ENCODE measurements around the gene IQCE.
"Not testable (repeated sequence)": the region's sequence is repeated elsewhere in the genome, so short reads cannot be mapped to it uniquely, and the experiment has no call there.

The IQCE gene

DNA sequence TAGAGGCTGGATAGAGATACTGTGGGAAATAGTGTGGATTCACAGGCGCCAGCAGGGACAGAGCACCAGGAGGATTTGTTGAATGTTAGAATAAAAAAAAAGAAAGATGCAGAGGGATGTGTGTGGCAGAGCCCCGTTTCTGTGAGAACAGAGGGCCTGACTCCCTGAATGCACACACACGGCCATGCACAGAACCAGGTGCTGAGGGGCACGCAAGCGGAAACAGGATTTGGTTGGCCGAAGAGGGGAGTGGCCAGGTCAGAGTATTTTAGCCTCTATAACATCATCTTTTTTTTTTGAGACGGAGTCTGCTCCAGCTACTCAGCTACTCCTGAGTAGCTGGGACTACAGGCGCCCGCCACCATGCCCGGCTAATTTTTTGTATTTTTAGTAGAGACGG is 21.9 kb downstream of the IQCE start:
- no peaks in the 10 kb centered on the region for H3K4me1 Mint-ChIP-seq (ENCODE audit: low read depth)
- DNase-seq (ENCODE audit: low spot score): no peak
- H3K27me3 Mint-ChIP-seq (ENCODE audit: low read depth): no peaks in the 10 kb centered on the region
- no peaks in the 10 kb centered on the region for H3K9me3 Mint-ChIP-seq
- H3K4me3 Mint-ChIP-seq: no peak overlapping the region
- no peak overlapping the region for H3K27ac Mint-ChIP-seq
- no peaks in the 10 kb centered on the region for H3K36me3 Mint-ChIP-seq (ENCODE audit: low read depth)

DNA sequence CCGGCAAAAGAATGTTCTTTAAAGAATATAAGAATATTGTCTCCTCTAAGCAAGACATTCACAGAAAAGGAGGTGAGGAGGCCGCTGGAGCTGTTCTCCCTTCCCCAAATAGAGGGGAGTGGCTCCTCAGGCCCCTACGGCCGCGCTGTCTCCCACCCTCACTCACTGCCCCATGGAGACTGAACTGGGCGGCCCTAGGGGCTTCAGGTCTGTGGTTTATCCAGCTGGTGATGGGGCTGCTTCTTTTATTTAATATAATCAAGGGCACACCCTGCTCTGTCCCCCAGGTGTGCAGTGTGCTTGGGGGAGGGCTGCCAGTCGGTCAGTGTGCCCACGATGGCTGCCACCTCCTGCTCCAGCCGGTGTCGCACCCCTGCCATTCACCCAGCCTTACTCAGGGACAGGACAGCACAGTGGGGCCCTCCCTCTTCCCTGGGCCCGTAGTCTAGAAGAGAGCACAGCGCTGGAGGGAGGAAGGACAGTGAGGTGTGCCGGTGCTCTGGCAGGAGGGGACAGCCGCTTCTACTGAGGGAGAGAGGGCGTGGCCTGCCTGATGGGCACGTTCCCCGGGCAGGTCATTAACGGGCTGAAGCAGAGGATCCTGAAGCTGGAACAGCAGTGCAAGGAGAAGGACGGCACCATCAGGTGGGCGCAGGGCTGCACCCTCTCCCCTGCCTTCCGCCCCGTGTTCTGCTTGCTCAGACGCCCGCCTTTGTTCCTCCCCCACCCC is 23.4 kb downstream of the IQCE start:
- Mint-ChIP-seq H3K27ac (no peak overlapping the region), H3K36me3 (ENCODE audit: low read depth) (no peaks in the 10 kb centered on the region), H3K4me3 (no peak overlapping the region), H3K27me3 (ENCODE audit: low read depth) (no peaks in the 10 kb centered on the region), H3K4me1 (ENCODE audit: low read depth) (no peaks in the 10 kb centered on the region), H3K9me3 (no peaks in the 10 kb centered on the region)
- no peak for DNase-seq (ENCODE audit: low spot score)

GRCh38 chr7:2583798-2584580 is 25.2 kb downstream of the IQCE start:
- no peak for DNase-seq (ENCODE audit: low spot score)
- Mint-ChIP-seq H3K36me3 (ENCODE audit: low read depth) (no peaks in the 10 kb centered on the region), H3K9me3 (no peaks in the 10 kb centered on the region), H3K27ac (no peak overlapping the region), H3K4me3 (no peak overlapping the region), H3K4me1 (ENCODE audit: low read depth) (no peaks in the 10 kb centered on the region), H3K27me3 (ENCODE audit: low read depth) (no peaks in the 10 kb centered on the region)

- DNase-seq (ENCODE audit: low spot score): no peak
- Mint-ChIP-seq H3K4me1 (ENCODE audit: low read depth) (no peaks in the 10 kb centered on the region), H3K4me3 (no peak overlapping the region), H3K36me3 (ENCODE audit: low read depth) (no peaks in the 10 kb centered on the region), H3K27me3 (ENCODE audit: low read depth) (no peaks in the 10 kb centered on the region), H3K27ac (no peak overlapping the region), H3K9me3 (no peaks in the 10 kb centered on the region)
Observed at GRCh38 chr7:2585446-2585845, 26.7 kb downstream of the IQCE start.

DNA sequence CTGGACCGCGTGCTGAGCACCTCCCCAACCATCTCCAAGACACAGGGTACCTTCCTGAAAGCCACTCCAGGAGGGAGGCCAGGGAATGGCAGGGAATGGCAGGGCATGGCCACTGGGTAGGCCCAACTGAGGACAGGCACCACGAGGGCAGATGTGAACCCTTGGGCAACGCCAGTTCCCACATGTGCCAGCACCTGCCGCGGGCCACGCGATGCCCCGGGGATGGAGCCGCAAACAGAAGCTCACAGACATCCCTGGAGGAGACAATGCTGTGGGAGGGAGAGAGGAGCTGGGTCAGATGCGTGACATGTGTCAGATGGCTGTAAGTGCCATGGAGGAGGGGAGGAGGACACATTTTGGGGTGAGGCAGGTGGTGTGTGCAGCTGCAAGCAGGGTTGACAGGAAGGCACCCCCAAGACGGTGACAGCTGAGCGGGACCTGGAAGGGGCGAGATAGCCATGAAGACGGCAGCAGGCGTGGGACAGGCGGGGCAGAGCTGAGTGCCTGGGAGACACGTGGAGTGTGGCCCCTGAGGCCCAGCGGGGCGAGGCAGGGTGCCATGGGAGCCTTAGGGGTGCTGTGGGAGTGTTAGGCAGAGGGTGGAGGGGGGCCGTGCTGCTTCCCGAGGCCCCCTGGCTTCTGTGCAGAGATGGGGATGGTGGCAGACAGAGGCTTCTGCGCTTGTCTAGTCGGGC is 27.7 kb downstream of the IQCE start:
- Mint-ChIP-seq H3K27me3 (ENCODE audit: low read depth) (no peaks in the 10 kb centered on the region), H3K4me1 (ENCODE audit: low read depth) (no peaks in the 10 kb centered on the region), H3K27ac (no peak overlapping the region), H3K4me3 (no peak overlapping the region), H3K9me3 (no peaks in the 10 kb centered on the region), H3K36me3 (ENCODE audit: low read depth) (no peaks in the 10 kb centered on the region)
- DNase-seq (ENCODE audit: low spot score): no peak

DNA sequence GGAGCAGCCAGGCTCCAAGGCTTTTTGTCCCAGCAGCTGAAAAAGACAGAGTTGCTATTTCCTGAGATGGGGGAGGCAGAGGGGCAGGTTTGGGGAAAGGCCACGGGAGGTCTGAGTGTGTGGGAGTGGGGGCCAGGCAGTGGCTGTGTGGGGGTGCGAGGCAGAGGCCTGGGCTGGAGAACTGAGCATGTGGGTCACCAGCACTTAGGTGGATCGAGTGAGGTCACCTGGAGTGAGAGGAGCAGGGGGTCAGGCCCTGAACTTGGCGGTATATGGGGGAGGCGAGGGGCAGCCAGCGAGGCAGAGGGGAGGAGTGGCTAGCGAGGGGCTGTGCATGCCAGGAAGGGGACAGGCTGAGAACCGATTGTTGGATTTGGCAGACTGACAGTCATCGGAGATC is 28.4 kb downstream of the IQCE start:
- Mint-ChIP-seq H3K4me3 (no peak overlapping the region), H3K27ac (no peak overlapping the region), H3K27me3 (ENCODE audit: low read depth) (no peaks in the 10 kb centered on the region), H3K4me1 (ENCODE audit: low read depth) (no peaks in the 10 kb centered on the region), H3K9me3 (no peaks in the 10 kb centered on the region), H3K36me3 (ENCODE audit: low read depth) (no peaks in the 10 kb centered on the region)
- no peak for DNase-seq (ENCODE audit: low spot score)

GRCh38 chr7:2587778-2588177 is 29.0 kb downstream of the IQCE start:
- no peaks in the 10 kb centered on the region for H3K4me1 Mint-ChIP-seq (ENCODE audit: low read depth)
- no peaks in the 10 kb centered on the region for H3K36me3 Mint-ChIP-seq (ENCODE audit: low read depth)
- no peak overlapping the region for H3K4me3 Mint-ChIP-seq
- H3K27ac Mint-ChIP-seq: no peak overlapping the region
- no peaks in the 10 kb centered on the region for H3K9me3 Mint-ChIP-seq
- no peaks in the 10 kb centered on the region for H3K27me3 Mint-ChIP-seq (ENCODE audit: low read depth)
- no peak for DNase-seq (ENCODE audit: low spot score)

GRCh38 chr7:2589341-2589740 is 30.6 kb downstream of the IQCE start:
- no peaks in the 10 kb centered on the region for H3K9me3 Mint-ChIP-seq
- no peak for DNase-seq (ENCODE audit: low spot score)
- no peaks in the 10 kb centered on the region for H3K27me3 Mint-ChIP-seq (ENCODE audit: low read depth)
- no peaks in the 10 kb centered on the region for H3K4me1 Mint-ChIP-seq (ENCODE audit: low read depth)
- no peak overlapping the region for H3K27ac Mint-ChIP-seq
- no peak overlapping the region for H3K4me3 Mint-ChIP-seq
- no peaks in the 10 kb centered on the region for H3K36me3 Mint-ChIP-seq (ENCODE audit: low read depth)

DNA sequence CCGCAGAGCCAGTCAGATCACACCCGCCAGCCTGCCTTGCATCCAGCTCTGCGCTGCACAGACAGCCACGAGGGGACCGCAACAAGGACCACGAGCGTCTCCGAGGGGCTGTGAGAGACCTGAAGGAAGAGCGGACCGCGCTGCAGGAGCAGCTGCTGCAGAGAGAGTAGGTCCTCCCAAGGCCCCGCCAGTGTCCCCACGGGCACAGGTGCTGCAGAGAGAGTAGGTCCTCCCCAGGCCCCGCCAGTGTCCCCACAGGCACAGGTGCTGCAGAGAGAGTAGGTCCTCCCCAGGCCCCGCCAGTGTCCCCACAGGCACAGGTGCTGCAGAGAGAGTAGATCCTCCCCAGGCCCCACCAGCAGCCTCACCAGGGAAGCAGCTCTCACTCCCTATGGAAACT is 31.2 kb downstream of the IQCE start:
- not testable (repeated sequence) for DNase-seq (ENCODE audit: low spot score); H3K36me3 Mint-ChIP-seq (ENCODE audit: low read depth); H3K4me1 Mint-ChIP-seq (ENCODE audit: low read depth); H3K27ac Mint-ChIP-seq; H3K27me3 Mint-ChIP-seq (ENCODE audit: low read depth); H3K9me3 Mint-ChIP-seq; H3K4me3 Mint-ChIP-seq

GRCh38 chr7:2592375-2592865 is 33.6 kb downstream of the IQCE start:
- no peak overlapping the region for H3K4me3 Mint-ChIP-seq
- H3K9me3 Mint-ChIP-seq: no peaks in the 10 kb centered on the region
- no peaks in the 10 kb centered on the region for H3K36me3 Mint-ChIP-seq (ENCODE audit: low read depth)
- H3K27me3 Mint-ChIP-seq (ENCODE audit: low read depth): no peaks in the 10 kb centered on the region
- no peak for DNase-seq (ENCODE audit: low spot score)
- H3K27ac Mint-ChIP-seq: no peak overlapping the region
- H3K4me1 Mint-ChIP-seq (ENCODE audit: low read depth): no peaks in the 10 kb centered on the region

GRCh38 chr7:2593036-2593727 is 34.4 kb downstream of the IQCE start:
- Mint-ChIP-seq H3K27me3 (ENCODE audit: low read depth) (no peaks in the 10 kb centered on the region), H3K4me1 (ENCODE audit: low read depth) (no peaks in the 10 kb centered on the region), H3K9me3 (no peaks in the 10 kb centered on the region), H3K27ac (no peak overlapping the region), H3K36me3 (ENCODE audit: low read depth) (no peaks in the 10 kb centered on the region), H3K4me3 (no peak overlapping the region)
- no peak for DNase-seq (ENCODE audit: low spot score)

GRCh38 chr7:2594599-2594998 is 35.8 kb downstream of the IQCE start:
- no peak for DNase-seq (ENCODE audit: low spot score)
- Mint-ChIP-seq H3K4me1 (ENCODE audit: low read depth) (no peaks in the 10 kb centered on the region), H3K9me3 (no peaks in the 10 kb centered on the region), H3K4me3 (no peak overlapping the region), H3K27me3 (ENCODE audit: low read depth) (no peaks in the 10 kb centered on the region), H3K36me3 (ENCODE audit: low read depth) (no peaks in the 10 kb centered on the region), H3K27ac (no peak overlapping the region)

- Mint-ChIP-seq H3K4me3 (no peak overlapping the region), H3K9me3 (no peaks in the 10 kb centered on the region), H3K27me3 (ENCODE audit: low read depth) (no peaks in the 10 kb centered on the region), H3K36me3 (ENCODE audit: low read depth) (no peaks in the 10 kb centered on the region), H3K27ac (no peak overlapping the region), H3K4me1 (ENCODE audit: low read depth) (no peaks in the 10 kb centered on the region)
- DNase-seq (ENCODE audit: low spot score): no peak
Observed at GRCh38 chr7:2595258-2595860, 36.6 kb downstream of the IQCE start.
